Activated CD4-positive, CD25-positive, alpha-beta regulatory T cell treated with anti-CD3 and anti-CD28 coated beads, Interleukin-2, amount 50 U/mL, for 24 hours (primary cell): ENCODE results near the gene SACM1L.
"Not testable (repeated sequence)": the region's sequence is repeated elsewhere in the genome, so short reads cannot be mapped to it uniquely, and the experiment has no call there.

Source experiments
- ATAC-seq, 2 donors: fragments of 150-1000 bp; cut with Tn5 transposase; one replicate each; pipeline ENCODE4 v1.10.0; 2021; ENCODE audit warnings: mild to moderate bottlenecking in 1 of 2, moderate library complexity in 1 of 2

The SACM1L gene

GRCh38 chr3:45742461-45743089 lies 53.4 kb downstream of the SACM1L start:
- no peak for ATAC-seq

- no peak for ATAC-seq
These were observed 57.1 kb downstream of the SACM1L start for GRCh38 chr3:45746165-45746776.

GRCh38 chr3:45746777-45747622 lies 57.8 kb downstream of the SACM1L start:
- no peak for ATAC-seq

- ATAC-seq: no peak
These were observed 58.9 kb downstream of the SACM1L start for GRCh38 chr3:45748068-45748467.

- not testable (repeated sequence) for ATAC-seq
These were observed 59.9 kb downstream of the SACM1L start for GRCh38 chr3:45749036-45749600.

GRCh38 chr3:45749880-45750279 lies 60.7 kb downstream of the SACM1L start:
- ATAC-seq: no peak

GRCh38 chr3:45751537-45752242 lies 62.5 kb downstream of the SACM1L start:
- no peak for ATAC-seq

GRCh38 chr3:45753095-45753494 lies 63.9 kb downstream of the SACM1L start:
- no peak for ATAC-seq

- no peak for ATAC-seq
These were observed 65.3 kb downstream of the SACM1L start for GRCh38 chr3:45754461-45754860.

- ATAC-seq: no peak
These were observed 66.9 kb downstream of the SACM1L start for GRCh38 chr3:45756055-45756454.

GRCh38 chr3:45757141-45757540 lies 67.9 kb downstream of the SACM1L start:
- not testable (repeated sequence) for ATAC-seq

GRCh38 chr3:45758871-45759270 lies 69.7 kb downstream of the SACM1L start:
- no peak for ATAC-seq

- no peak for ATAC-seq
These were observed 70.7 kb downstream of the SACM1L start for GRCh38 chr3:45759851-45760250.

- peak; percentile 48 to 74 for ATAC-seq
These were observed 71.9 kb downstream of the SACM1L start for GRCh38 chr3:45760878-45761711.

- ATAC-seq: no peak
These were observed 72.6 kb downstream of the SACM1L start for GRCh38 chr3:45761831-45762230.

GRCh38 chr3:45762647-45763302 lies 73.6 kb downstream of the SACM1L start:
- no peak for ATAC-seq

GRCh38 chr3:45763303-45763675 lies 74.1 kb downstream of the SACM1L start:
- no peak for ATAC-seq

GRCh38 chr3:45765266-45765851 lies 76.2 kb downstream of the SACM1L start:
- no peak for ATAC-seq

- ATAC-seq: no peak
These were observed 76.8 kb downstream of the SACM1L start for GRCh38 chr3:45765958-45766357.

- ATAC-seq: no peak
These were observed 82.1 kb downstream of the SACM1L start for GRCh38 chr3:45771166-45771775.
